GM19452 (cell line): ENCODE results near the gene C7.
"Not testable (repeated sequence)": the region's sequence is repeated elsewhere in the genome, so short reads cannot be mapped to it uniquely, and the experiment has no call there.

ENCODE experiments used
- ATAC-seq: cut with Tn5 transposase; IDR thresholded peaks from one replicate; pipeline ENCODE4 v1.9.1; 2021; ENCODE audit not compliant: unreplicated experiment

Gene C7

DNA sequence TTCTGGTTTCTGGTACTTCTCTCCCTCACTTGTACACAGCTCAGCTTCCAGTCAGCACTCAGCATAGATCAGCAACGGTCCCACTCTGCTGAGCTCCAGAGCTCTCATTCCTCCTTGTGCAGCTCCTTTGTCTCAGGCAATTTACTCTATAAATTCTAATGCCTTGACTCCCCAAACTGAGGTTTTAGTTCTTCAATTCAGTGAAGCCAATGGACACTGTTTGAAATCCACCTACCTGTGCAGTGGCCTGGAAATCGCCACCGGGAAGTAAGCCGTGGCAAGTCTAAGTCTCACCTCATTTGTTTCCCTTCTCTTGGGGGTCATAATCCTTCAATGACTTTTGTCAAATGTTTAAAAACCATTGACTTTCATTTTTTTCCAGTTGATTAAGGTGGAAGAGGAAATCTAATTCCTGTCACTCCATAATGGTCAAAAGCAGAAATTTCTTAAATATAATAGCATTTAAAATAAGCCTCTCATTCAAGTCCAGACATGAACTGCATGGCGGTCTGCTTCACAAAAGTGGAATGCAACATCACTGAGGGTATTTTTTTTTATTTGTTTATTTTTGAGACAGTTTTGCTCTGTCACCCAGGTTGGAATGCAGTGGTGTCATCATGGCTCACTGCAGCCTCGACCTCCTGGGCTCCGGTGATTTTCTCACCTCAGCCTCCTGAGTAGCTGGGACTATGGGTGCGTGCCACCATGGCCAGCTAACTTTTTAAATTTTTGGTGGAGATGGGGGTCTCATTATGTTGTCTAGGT, 79.6 kb downstream of the C7 start:
- ATAC-seq, result no peak

DNA sequence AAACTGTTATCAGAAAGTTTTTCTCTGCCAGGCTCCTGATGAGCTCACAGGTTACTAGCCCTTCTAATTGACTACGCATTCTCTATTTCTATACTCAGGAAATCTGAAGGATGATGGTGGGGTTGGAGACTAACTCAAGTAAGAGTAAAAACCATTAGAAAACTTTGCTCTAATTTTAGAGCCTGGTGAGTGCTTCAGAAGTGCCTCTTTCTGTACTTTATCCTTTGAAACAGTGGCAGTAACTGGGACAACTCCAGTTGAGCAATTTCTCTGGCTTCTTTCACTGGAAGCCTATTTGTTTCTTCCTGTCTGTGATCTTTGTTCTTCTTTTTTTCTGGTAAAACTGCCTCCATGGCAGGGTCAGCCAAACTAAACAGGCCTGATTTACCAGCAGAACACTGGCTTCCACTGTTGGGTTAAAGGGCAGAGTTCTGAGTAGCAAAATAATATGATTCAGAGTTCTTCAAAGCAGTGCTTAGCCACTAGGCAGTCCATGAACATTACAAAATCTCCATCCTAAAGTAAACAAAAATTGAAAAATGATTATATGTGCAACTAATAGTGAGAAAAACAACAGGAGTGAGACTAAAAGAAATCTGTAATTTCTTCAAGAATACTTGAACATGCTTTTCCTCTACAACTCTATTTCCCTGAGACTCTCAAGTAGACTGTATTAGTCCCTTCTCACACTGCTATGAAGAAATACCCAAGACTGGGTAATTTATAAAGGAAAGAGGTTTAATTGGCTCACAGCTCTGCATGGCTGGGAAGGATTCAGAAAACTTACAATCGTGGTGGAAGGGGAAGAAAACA, 82.1 kb downstream of the C7 start:
- ATAC-seq, result no peak

DNA sequence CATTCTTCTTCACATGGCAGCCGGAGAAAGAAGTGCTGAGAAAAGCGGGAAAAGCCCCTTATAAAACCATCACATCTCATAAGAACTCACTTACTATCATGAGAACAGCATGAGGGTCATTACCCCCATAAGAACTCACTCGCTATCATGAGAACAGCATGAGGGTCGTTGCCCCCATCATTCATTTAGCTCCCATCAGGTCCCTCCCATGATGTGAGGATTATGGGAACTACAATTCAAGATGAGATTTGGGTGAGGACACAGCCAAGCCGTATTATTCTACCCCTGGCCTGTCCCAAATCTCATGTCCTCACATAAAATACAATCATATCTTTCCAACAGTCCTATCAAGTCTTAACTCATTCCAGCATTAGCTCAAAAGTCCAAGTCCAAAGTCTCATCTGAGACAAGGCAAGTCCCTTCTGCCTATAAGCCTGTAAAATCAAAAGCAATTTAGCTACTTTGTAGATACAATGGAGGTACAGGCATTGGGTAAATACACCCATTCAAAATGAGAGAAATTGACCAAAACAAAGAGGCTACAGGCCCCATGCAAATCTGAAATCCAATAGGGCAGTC, 82.8 kb downstream of the C7 start:
- ATAC-seq, result no peak

DNA sequence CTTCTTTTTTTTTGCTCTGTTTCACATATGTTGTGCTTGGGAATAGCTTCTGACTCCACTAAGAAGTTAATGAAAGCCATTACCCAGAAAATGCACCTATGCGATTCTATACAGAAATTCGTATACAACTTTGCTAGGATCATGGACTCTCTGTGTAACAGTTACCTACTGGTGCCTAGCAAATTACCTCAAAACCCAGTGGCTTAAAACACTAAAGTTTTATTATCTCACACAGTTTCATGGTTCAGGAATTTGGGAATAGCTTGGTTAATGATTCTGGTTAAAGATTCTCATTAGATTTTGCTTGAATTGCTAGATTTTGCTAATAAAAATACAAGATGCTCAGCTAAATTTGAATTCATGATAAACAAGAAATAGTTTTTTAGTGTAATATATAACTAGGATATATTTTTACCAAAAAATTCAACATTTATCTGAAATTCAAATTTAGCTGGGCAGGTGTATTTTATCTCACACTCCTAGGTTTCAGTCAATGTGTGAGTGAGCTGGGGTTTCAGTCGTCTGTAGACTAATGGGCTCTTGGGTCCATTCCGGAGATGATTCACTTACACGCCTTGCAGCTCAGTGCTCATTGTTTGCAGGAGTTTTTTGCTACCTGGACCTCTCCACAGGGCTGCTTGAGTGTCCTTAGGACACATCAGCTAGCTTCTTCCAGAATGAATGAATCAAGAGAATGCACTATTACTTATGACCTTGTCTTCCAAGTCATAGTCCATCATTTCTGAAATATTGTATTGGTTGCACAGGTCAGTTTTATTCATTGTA, 86.7 kb downstream of the C7 start:
- ATAC-seq, result no peak

DNA sequence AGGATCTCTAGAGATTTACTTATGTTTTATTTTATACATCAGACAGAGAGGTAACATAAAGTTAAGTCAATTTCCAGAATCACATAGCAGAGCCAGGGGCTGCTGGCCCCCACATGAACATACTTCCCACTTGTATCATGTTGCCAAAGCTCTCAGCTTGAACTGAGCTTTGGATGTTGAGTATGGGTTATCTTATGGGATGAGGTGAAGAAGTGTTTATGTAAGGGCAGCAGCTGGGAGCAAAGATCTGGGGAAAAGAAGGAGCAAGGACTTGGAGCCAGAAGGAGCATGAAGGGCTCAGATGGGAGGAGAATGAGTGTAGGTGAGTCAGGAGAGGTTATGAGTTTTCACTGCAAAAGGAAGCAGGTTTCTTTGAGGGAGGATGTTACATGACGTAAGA, 89.8 kb downstream of the C7 start:
- ATAC-seq, result no peak

DNA sequence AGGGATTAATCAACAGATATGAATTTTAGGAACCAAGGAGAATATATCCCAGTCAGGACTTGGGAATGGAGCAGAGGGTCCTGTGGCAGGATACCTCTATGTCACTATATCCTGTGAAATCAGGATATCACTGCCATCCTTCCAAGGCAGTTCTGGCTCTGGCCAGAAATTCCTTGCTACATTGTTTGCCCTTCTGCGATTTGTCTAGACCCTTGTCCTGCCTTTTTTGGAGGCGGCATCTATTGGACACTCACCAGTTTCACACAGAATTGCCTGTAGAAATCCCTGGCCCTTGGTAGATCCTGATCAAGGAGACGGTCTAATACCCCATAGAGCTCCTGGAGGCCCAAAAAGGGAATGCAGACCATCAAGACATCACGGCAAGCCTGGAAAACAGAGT, 90.7 kb downstream of the C7 start:
- ATAC-seq, result no peak

DNA sequence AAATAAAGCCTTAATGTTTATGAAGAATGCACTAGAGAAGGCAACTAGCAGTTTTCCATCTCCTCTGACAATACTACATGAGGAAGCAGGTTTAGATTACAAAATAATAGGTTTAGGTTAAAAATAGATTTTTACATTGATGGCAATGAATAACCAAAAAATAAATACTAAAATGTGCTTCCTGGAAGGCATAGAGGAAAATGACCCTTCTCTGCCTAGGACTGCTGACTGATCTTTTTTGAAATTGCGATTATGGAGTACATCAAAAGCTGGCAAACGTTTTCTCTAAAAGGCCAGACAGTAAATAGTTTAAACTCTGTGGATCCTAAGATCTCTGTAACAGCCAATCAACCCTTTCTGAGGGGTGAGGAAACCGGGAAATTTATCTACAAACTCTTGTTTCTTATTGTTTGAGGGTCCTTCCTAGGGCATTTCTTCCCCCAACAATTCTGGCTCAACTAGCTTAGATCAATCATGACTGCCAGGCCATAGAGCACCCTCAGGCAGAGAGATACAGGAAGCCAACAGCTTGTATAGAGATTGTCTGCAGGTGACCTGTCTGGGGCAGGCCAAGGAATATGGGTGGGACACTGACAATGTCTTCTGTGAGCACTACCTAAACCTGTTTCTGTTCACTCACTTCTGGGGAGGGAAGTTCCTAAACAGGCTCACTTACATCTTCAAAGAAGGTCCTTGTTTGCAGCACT, 94.5 kb downstream of the C7 start:
- no peak for ATAC-seq

DNA sequence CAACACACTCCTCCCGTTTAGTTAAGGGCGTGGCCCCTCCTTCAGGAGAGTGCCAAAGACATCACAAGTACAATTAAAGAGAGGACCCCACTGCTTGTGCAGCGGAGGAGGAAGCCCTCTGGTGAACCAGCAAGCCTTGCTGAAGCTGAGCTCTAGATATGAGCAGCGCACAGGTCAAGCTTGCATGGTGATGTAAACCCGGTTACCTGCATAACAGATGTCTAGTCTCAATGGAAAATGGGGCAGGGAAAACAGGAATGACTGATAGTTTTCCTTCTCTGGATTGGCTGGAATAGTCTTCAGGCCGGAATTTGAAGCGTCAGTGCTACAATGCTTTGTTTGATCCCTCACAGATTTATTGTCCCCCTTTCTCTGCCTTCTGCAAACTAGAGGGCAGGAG, 95.6 kb downstream of the C7 start:
- ATAC-seq, result no peak

DNA sequence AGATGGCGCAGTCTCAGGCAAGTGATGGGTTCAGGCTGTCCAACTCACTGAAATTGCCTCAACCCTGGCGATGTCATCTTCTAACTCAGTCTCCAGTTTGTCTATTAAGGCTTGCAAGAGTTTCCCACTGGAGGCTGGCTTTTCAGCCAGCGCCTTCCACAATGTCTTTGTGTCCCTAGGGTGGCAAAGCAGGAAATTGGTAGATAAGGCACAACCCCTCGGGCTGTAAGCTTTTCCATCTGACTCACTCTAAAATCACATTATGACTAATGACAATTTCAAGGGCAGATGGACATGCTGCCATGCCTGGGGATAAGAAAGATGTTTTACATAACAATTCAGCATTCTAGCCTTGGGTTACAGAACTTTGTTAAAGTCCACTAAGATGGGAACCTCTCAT, 99.9 kb downstream of the C7 start:
- ATAC-seq, result no peak

DNA sequence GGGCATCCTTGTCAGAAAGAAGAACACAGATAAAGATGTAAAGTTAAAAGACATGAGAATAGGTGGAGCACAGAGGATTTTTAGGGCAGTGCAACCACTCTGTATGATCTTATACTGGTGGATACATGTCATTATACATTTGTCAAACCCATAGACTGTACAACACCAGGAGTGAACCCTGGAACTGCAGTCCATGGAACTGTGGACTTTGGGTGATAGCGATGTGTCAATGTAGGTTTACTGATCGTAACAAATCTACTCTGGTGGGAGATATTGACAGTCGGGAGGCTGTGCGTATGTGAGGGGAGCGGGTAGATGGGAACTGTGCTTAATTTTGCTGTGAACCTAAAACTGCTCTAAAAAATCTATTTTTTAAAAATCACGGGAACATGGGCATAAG, 101.3 kb downstream of the C7 start:
- no peak for ATAC-seq

DNA sequence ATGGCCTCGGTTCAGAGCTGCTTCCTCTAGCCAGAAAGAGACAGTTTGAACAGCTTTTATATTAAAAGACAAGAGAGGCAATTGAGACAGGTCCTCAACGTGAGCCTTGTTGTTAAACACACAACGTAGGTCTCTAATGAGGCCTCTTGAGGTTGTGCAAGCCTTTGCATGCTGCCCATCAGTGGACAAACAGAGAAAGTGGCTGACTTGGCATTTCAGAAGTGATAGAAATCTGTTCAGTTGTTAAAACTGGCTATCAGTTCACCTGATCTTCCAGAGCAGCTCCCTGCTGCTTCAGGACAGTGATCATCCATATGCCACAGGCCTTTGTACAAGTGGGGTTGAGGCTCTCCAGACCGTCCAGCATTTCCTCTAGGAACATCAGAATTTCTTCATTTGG, 103.0 kb downstream of the C7 start:
- no peak for ATAC-seq

DNA sequence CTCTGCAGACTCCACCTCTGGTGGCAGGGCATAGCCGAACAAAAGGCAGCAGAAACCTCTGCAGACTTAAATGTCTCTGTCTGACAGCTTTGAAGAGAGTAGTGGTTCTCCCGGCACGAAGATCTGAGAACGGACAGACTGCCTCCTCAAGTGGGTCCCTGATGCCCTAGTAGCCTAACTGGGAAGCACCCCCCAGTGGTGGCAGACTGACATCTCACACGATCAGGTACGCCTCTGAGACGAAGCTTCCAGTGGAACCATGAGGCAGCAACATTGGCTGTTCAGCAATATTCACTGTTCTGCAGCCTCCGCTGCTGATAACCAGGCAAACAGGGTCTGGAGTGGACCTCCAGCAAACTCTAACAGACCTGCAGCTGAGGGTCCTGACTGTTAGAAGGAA, 113.3 kb downstream of the C7 start:
- not testable (repeated sequence) for ATAC-seq
